MM.1S (cell line): Measurements from ENCODE around the gene HINFP.

Source experiments
- DNase-seq: peaks from one replicate; pipeline ENCODE4 v3.0.0-alpha.2; 2015
- H2AFZ ChIP-seq: fragments of 300-600 bp; sonication (generic); 2 replicates; pipeline ENCODE4 v1.6.0; 2016; ENCODE audit warnings: antibody characterized with exemption, low read length
- H3F3A ChIP-seq: fragments of 300-600 bp; sonication (generic); 2 replicates; pipeline ENCODE4 v1.6.1; 2016; ENCODE audit warnings: mild to moderate bottlenecking, antibody characterized with exemption, low read length, moderate library complexity, mixed read lengths; ENCODE audit not compliant: insufficient read depth
- H3K27ac ChIP-seq: fragments of 300-600 bp; sonication (generic); 2 replicates; pipeline ENCODE4 v1.5.1; 2016; ENCODE audit warnings: mild to moderate bottlenecking, low read length
- H3K27me3 ChIP-seq: fragments of 300-600 bp; sonication (generic); replicated peaks from 2 replicates; pipeline ENCODE4 v1.6.0; 2016; ENCODE audit warnings: low read length; ENCODE audit not compliant: insufficient read depth
- H3K36me3 ChIP-seq: fragments of 300-600 bp; sonication (generic); replicated peaks from 2 replicates; pipeline ENCODE4 v1.6.1; 2016; ENCODE audit warnings: mild to moderate bottlenecking, low read length, mixed read lengths; ENCODE audit not compliant: insufficient read depth
- H3K4me1 ChIP-seq: fragments of 300-600 bp; sonication (generic); 2 replicates; pipeline ENCODE4 v1.6.1; 2016; ENCODE audit warnings: low read length, mixed read lengths
- H3K4me2 ChIP-seq: fragments of 300-600 bp; sonication (generic); 2 replicates; pipeline ENCODE4 v1.6.0; 2016; ENCODE audit warnings: low read depth, low read length
- H3K4me3 ChIP-seq: fragments of 300-600 bp; sonication (generic); 2 replicates; pipeline ENCODE4 v1.5.1; 2016; ENCODE audit warnings: low read length, mixed read lengths
- H3K79me2 ChIP-seq: fragments of 300-600 bp; sonication (generic); 2 replicates; pipeline ENCODE4 v1.6.1; 2016; ENCODE audit warnings: mixed run types, low read length, mixed read lengths
- H3K9ac ChIP-seq: fragments of 300-600 bp; sonication (generic); 2 replicates; pipeline ENCODE4 v1.6.1; 2016; ENCODE audit warnings: low read length, mixed read lengths
- H3K9me2 ChIP-seq: fragments of 300-600 bp; sonication (generic); replicated peaks from 2 replicates; pipeline ENCODE4 v1.6.1; 2016; ENCODE audit warnings: mild to moderate bottlenecking, low read length, mixed read lengths; ENCODE audit not compliant: insufficient read depth
- H3K9me3 ChIP-seq: fragments of 300-600 bp; sonication (generic); replicated peaks from 2 replicates; pipeline ENCODE4 v1.6.1; 2016; ENCODE audit warnings: mild to moderate bottlenecking, low read length, mixed read lengths; ENCODE audit not compliant: insufficient read depth
- H4K20me1 ChIP-seq: fragments of 300-600 bp; sonication (generic); 2 replicates; pipeline ENCODE4 v1.6.1; 2016; ENCODE audit warnings: mild to moderate bottlenecking, low read length, moderate library complexity, mixed read lengths; ENCODE audit not compliant: insufficient read depth
- CTCF ChIP-seq: fragments of 300-600 bp; sonication (generic); IDR thresholded peaks from 2 replicates; pipeline ENCODE4 v1.5.1; 2016; ENCODE audit warnings: antibody characterized with exemption, low read length, mixed read lengths
- EZH2 ChIP-seq: fragments of 300-600 bp; sonication (generic); optimal IDR thresholded peaks from 2 replicates; pipeline ENCODE3; 2017; ENCODE audit warnings: low read depth, mild to moderate bottlenecking, antibody characterized with exemption, low read length, mixed read lengths
- EZH2phosphoT487 ChIP-seq: fragments of 300-600 bp; sonication (generic); IDR thresholded peaks from 2 replicates; pipeline ENCODE4 v1.6.1; 2018; ENCODE audit warnings: antibody characterized with exemption, low read length

HINFP gene

GRCh38 chr11:119110439-119110838, 10.9 kb upstream of the HINFP start:
- Histone ChIP-seq H3F3A (peaks cover 21% of the 10 kb centered on the region), H3K9me2 (no peaks in the 10 kb centered on the region), H3K4me2 (no peak overlapping the region), H3K27me3 (no peaks in the 10 kb centered on the region), H4K20me1 (no peaks in the 10 kb centered on the region), H3K27ac (no peak overlapping the region), H3K9ac (no peak overlapping the region), H3K4me1 (peaks cover 26% of the 10 kb centered on the region), H3K4me3 (no peak overlapping the region), H3K9me3 (no peaks in the 10 kb centered on the region), H2AFZ (no peak overlapping the region), H3K36me3 (peaks cover 9% of the 10 kb centered on the region; the same call in 1 of the 2 replicates), H3K79me2 (peaks cover 42% of the 10 kb centered on the region)
- no peak for TF ChIP-seq EZH2phosphoT487
- no peak for TF ChIP-seq EZH2
- TF ChIP-seq CTCF: no peak
- DNase-seq: no peak

- TF ChIP-seq EZH2phosphoT487 (no peak), EZH2 (no peak), CTCF (no peak)
- no peak overlapping the region for H3K9ac ChIP-seq
- H3F3A ChIP-seq: peaks cover 14% of the 10 kb centered on the region; the same call in 1 of the 2 replicates
- no peaks in the 10 kb centered on the region for H3K9me3 ChIP-seq
- H2AFZ ChIP-seq: no peak overlapping the region
- H3K36me3 ChIP-seq: peaks cover 9% of the 10 kb centered on the region; the same call in 1 of the 2 replicates
- no peak overlapping the region for H3K4me2 ChIP-seq
- H3K27me3 ChIP-seq: no peaks in the 10 kb centered on the region
- H3K9me2 ChIP-seq: no peaks in the 10 kb centered on the region
- no peak overlapping the region for H3K27ac ChIP-seq
- no peak for DNase-seq
- H4K20me1 ChIP-seq: no peaks in the 10 kb centered on the region
- peaks cover 42% of the 10 kb centered on the region for H3K79me2 ChIP-seq
- H3K4me1 ChIP-seq: peaks cover 16% of the 10 kb centered on the region
- no peak overlapping the region for H3K4me3 ChIP-seq
Observed at GRCh38 chr11:119111361-119111925, 9.9 kb upstream of the HINFP start.

- Histone ChIP-seq H3K4me1 (peaks cover 11% of the 10 kb centered on the region), H3K4me2 (no peak overlapping the region), H4K20me1 (no peaks in the 10 kb centered on the region), H3K27me3 (no peaks in the 10 kb centered on the region), H3K36me3 (peaks cover 9% of the 10 kb centered on the region; the same call in 1 of the 2 replicates), H3K4me3 (no peak overlapping the region), H3F3A (peaks cover 9% of the 10 kb centered on the region; the same call in 1 of the 2 replicates), H3K79me2 (peaks cover 36% of the 10 kb centered on the region), H2AFZ (no peak overlapping the region), H3K9ac (no peak overlapping the region), H3K27ac (no peak overlapping the region), H3K9me2 (no peaks in the 10 kb centered on the region), H3K9me3 (no peaks in the 10 kb centered on the region)
- DNase-seq: no peak
- TF ChIP-seq CTCF (no peak), EZH2 (no peak), EZH2phosphoT487 (no peak)
Observed at GRCh38 chr11:119112314-119113020, 8.9 kb upstream of the HINFP start.
